ENCODE measurements around the gene LCN6.
A peak's percentile ranks its signal among the peaks of the same experiment; 100 is the strongest.
"Not testable (repeated sequence)": the region's sequence is repeated elsewhere in the genome, so short reads cannot be mapped to it uniquely, and the experiment has no call there.

The LCN6 gene

DNA sequence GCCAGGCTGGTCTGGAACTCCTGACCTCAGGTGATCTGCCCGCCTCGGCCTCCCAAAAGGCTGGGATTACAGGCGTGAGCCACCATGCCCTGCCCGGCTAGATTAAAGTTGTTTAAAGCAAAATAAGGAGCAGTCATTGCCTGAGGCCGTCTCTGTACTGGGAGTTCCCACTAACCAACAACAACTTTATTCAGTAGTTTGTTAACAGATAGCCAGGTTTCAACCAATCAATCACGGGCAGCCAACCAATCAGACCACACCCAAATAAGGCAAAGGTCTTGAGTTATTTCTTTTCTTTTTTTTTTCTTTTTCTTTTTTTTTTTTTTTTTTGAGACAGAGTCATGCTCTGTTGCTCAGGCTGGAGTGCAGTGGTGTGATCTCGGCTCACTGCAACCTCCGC lies 43.6 kb downstream of the LCN6 start:
- DNase-seq: not testable (repeated sequence)

- DNase-seq: peak; percentile 92 to 95
Observed at GRCh38 chr9:136703276-136703860, 45.0 kb downstream of the LCN6 start.

DNA sequence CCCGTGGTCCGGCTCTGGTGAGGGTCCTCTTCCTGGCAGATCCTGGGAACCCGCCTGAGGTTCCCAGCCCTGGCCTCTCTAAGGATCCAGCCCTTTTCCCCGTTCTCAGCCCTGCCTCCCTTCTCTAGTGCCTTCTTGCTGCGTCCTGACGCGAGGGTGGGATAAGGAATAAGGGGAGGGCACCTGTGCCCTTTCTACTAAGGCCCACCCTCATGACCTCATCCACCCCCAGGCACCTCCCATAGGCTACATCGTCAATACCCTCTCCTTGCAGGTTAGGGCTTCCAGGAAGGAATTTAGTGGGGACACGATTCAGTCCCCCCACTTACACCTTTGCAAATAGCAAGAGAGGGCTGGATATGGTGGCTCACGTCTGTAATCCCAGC lies 46.7 kb downstream of the LCN6 start:
- DNase-seq: no peak

DNA sequence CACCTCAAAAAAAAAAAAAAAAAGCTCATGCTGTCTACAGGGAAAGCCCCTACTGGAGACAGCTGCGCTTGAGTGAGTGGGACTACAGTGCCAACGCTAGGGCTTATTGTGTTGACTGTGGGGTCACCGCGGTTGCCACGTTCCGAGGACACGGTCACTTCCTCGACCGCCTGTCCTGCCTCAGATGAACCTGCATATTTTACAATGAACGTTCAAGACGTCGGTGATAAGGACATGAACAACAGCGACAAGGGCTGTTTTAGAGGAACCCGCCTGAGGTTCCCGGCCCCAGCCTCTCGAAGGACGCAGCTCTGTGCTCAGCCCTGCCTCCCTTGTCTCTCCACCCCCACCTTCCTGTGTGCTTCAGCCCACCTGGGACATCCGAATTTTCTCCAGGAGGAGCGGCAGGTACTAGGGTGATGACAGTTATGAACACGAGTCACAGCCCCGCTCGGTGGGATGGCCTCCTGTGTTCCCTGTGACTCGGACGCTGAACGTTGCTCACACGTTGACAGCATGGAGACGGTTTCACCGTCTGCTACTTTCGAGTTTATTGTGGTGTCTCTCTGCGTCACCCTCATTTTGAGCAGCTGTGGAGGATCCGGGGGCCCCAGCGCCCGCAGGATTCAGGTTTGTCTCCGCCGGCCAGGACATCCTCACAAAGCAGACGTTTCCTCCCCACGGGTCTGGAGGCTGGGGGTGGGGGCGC lies 47.2 kb downstream of the LCN6 start:
- no peak for DNase-seq

GRCh38 chr9:136700304-136700703 lies 48.0 kb downstream of the LCN6 start:
- no peak for DNase-seq

- DNase-seq: no peak
Observed at GRCh38 chr9:136698635-136699246, 49.6 kb downstream of the LCN6 start.

DNA sequence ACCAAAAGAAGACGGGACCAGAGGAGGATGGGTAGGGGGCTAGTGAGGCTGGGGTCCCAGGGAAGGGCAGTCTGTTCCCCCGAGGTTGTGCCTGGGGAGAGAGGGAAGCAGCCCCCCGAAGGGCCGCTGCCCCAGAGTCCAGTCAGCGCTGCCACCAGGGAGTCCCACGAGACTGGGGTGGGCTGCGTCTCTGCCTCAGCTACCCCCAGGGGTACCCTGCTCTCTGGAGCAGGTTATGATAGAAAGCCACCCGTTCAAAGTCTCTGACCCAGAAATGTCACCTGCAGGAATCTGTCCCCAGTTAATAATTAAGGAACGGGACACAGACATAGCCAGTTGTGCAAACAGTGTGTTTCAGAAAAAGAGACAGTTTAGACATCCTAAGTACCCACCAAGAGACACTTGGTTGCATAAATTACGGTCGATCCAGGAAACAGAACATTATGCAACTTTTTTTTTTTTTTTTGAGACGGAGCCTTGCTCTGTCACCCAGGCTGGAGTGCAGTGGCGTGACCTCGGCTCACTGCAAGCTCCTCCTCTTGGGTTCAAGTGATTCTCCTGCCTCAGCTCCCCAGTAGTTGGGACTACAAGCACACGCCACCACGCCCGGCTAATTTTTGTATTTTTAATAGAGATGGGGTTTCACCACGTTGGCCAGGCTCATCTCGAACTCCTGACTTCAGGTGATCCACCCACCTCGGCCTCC lies 50.4 kb downstream of the LCN6 start:
- no peak for DNase-seq

- no peak for DNase-seq
Observed at GRCh38 chr9:136697146-136697820, 51.0 kb downstream of the LCN6 start.

- peak; percentile 87 to 92 for DNase-seq
Observed at GRCh38 chr9:136696502-136696901, 51.8 kb downstream of the LCN6 start.

- DNase-seq: peak; percentile 94 to 96
Observed at GRCh38 chr9:136695955-136696354, 52.4 kb downstream of the LCN6 start.

- DNase-seq: peak; percentile 94 to 97
Observed at GRCh38 chr9:136695435-136695895, 52.9 kb downstream of the LCN6 start.

- no peak for DNase-seq
Observed at GRCh38 chr9:136694872-136695247, 53.5 kb downstream of the LCN6 start.

- DNase-seq: peak in 1 of 2 experiments; percentile 64
Observed at GRCh38 chr9:136694163-136694871, 54.0 kb downstream of the LCN6 start.

Measured in NCI-H524 (cell line).